ENCODE results near the gene MAEL.

DNA sequence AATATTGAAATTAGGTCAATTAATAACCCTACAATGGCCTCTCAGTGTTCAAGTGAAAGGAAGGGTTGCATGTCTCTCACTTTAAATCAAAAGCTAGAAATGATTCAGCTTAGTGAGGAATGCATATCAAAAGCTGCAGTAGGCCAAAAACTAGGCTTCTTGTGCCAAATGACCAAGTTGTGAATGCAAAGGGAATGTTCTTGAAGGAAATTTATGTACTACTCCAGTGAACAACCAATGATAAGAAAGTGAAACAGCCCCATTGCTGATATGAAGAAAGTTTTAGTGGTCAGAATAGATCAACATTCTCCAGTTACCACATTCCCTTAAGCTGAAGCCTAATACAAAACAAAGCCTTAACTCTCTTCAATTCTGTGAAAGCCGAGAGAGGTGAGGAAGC lies 10.0 kb downstream of the MAEL start:
- TF ChIP-seq, protein P1, sequence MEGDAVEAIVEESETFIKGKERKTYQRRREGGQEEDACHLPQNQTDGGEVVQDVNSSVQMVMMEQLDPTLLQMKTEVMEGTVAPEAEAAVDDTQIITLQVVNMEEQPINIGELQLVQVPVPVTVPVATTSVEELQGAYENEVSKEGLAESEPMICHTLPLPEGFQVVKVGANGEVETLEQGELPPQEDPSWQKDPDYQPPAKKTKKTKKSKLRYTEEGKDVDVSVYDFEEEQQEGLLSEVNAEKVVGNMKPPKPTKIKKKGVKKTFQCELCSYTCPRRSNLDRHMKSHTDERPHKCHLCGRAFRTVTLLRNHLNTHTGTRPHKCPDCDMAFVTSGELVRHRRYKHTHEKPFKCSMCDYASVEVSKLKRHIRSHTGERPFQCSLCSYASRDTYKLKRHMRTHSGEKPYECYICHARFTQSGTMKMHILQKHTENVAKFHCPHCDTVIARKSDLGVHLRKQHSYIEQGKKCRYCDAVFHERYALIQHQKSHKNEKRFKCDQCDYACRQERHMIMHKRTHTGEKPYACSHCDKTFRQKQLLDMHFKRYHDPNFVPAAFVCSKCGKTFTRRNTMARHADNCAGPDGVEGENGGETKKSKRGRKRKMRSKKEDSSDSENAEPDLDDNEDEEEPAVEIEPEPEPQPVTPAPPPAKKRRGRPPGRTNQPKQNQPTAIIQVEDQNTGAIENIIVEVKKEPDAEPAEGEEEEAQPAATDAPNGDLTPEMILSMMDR (IDR thresholded peaks at IDR 0.05), result no peak
- TF ChIP-seq POLR2A (IDR thresholded peaks at IDR 0.05), result no peak
